Effector memory CD4-positive, alpha-beta T cell (primary cell): Measurements from ENCODE around the gene PSD.
A peak's percentile ranks its signal among the peaks of the same experiment; 100 is the strongest.

ENCODE experiments used
- DNase-seq, 3 donors: peaks; one replicate each; pipeline ENCODE4 v3.0.0-alpha.2; 2020
- H3K27ac ChIP-seq: 2 replicates; pipeline ENCODE4 v1.7.0; 2013; ENCODE audit warnings: mild to moderate bottlenecking, low read length, moderate library complexity; ENCODE audit not compliant: insufficient read depth, poor library complexity, severe bottlenecking
- H3K27me3 ChIP-seq: replicated peaks from 2 replicates; pipeline ENCODE4 v1.7.0; 2013; ENCODE audit warnings: mild to moderate bottlenecking, low read length; ENCODE audit not compliant: insufficient read depth, control insufficient read depth, poor library complexity, severe bottlenecking
- H3K36me3 ChIP-seq: 2 replicates; pipeline ENCODE4 v1.7.0; 2013; ENCODE audit warnings: mild to moderate bottlenecking, low read length, moderate library complexity; ENCODE audit not compliant: control insufficient read depth, insufficient read depth
- H3K4me1 ChIP-seq: 2 replicates; pipeline ENCODE4 v1.7.0; 2013; ENCODE audit warnings: low read length, mild to moderate bottlenecking; ENCODE audit not compliant: control insufficient read depth, insufficient read depth, poor library complexity, severe bottlenecking
- H3K4me3 ChIP-seq: 2 replicates; pipeline ENCODE4 v1.7.0; 2013; ENCODE audit warnings: low read length, low read depth, mild to moderate bottlenecking; ENCODE audit not compliant: insufficient read depth, poor library complexity, severe bottlenecking
- H3K9me3 ChIP-seq: 2 replicates; pipeline ENCODE4 v1.7.0; 2013; ENCODE audit warnings: mild to moderate bottlenecking, low read length, moderate library complexity; ENCODE audit not compliant: control insufficient read depth

Gene PSD

DNA sequence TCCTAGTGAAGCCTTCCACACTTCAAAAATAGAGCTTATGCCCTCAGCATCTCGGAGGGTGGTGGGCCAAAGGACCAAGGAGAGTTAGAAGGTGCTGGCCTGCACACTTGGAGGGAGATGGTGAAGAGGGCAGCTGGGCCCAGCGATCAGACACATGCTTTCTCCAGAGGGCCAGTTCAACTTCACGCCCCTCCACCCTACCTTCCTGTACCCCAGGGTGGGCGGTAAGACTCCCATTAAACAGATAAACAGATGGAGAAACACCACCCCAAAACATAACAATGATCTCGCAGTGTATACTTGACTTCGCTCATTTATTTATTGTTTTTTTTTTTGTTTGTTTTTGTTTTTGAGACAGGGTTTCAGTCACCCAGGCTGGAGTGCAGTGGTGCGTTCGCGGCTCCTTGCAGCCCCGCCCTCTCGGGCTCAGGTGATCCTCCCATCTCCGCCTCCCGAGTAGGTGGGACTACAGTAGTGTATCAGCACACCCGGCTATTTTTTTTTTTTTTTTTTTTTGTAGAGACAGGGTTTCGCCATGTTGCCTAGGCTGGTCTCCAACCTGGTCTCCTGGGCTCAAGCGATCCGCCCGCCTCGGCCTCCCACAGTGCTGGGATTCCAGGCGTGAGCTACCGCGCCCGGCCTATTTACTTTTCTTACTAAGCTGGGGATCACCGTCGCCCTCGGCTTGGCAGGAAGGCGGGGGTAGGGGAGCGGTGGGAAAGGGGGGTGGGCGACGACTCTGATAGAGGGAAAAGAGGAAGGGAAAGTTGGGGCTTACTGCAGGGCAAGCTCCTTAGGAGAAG, 30.9 kb upstream of the PSD start:
- peaks cover 17% of the 10 kb centered on the region for H3K4me1 ChIP-seq
- H3K4me3 ChIP-seq = peak overlapping the region; percentile 84
- peak overlapping the region; percentile 85 for H3K27ac ChIP-seq
- DNase-seq = peak; percentile 74 to 82 (median 78)
- peaks cover 8% of the 10 kb centered on the region for H3K36me3 ChIP-seq
- no peaks in the 10 kb centered on the region for H3K27me3 ChIP-seq
- H3K9me3 ChIP-seq = no peaks in the 10 kb centered on the region

DNA sequence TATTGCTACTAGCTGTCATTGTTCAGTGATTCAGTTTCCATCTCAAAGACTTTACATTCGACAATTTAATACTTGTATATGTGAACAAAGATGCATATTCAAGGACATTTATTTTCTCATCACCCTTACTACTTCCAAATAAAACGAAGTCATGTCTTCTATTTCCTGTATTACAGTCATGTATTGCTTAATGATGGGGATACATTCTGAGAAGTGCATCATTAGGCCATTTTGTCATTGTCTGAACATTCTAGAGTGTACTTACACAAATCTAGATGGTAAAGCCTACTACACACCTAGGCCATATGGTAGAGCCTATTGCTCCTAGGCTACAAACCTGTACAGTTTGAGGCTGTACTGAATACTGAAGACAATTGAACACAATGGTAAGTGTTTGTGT, 26.3 kb upstream of the PSD start:
- H3K4me1 ChIP-seq = peaks cover 5% of the 10 kb centered on the region
- H3K4me3 ChIP-seq = no peak overlapping the region

DNA sequence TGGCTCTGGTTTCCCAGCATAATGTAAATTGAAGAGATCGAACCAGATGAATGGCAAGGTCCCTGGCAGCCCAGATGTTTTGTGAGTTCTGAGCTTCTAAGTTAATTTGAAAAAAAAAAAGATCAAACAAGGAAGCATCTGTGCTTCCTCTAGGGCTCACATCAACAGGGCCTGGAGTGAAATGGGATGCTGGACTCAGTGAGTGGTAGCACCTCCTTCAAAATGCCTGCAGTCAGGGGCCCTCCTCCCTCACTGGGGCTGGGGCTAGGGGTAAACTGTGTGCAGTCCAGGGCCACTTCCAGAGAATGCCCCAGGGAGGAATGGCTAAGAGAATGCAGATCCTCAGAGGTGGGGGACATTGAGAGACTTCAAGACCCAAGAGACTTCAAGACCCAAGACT, 19.8 kb upstream of the PSD start:
- Histone ChIP-seq H3K4me3 (no peak overlapping the region), H3K27me3 (no peaks in the 10 kb centered on the region), H3K9me3 (no peaks in the 10 kb centered on the region), H3K27ac (no peak overlapping the region), H3K36me3 (no peaks in the 10 kb centered on the region), H3K4me1 (peaks cover 33% of the 10 kb centered on the region)
- no peak for DNase-seq

More for the DNA sequence above, 26.3 kb upstream of the PSD start:
- Histone ChIP-seq H3K36me3 (no peaks in the 10 kb centered on the region), H3K27me3 (no peaks in the 10 kb centered on the region), H3K9me3 (no peaks in the 10 kb centered on the region), H3K27ac (no peak overlapping the region)
- no peak for DNase-seq

DNA sequence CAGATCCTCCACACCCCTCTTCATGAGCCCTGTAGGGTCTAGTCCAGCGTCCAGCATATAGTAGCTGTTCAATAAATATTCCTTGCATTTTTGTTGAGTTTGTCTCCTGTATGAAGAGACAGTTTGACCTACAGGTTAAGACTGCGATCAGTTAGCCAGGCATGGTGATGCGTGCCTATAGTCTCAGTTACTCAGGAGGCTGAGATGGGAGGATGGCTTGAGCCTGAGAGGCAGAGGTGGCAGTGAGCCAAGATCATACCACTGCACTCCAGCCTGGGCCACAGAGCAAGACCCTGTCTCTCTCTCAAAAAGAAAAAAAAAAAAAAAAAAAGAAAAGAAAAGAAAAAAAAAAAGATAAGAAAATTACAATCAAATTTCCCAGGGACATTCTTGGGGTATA, 18.9 kb upstream of the PSD start:
- Histone ChIP-seq H3K4me3 (no peak overlapping the region), H3K36me3 (no peaks in the 10 kb centered on the region), H3K4me1 (peaks cover 37% of the 10 kb centered on the region), H3K27ac (no peak overlapping the region), H3K9me3 (no peaks in the 10 kb centered on the region), H3K27me3 (no peaks in the 10 kb centered on the region)
- no peak for DNase-seq

DNA sequence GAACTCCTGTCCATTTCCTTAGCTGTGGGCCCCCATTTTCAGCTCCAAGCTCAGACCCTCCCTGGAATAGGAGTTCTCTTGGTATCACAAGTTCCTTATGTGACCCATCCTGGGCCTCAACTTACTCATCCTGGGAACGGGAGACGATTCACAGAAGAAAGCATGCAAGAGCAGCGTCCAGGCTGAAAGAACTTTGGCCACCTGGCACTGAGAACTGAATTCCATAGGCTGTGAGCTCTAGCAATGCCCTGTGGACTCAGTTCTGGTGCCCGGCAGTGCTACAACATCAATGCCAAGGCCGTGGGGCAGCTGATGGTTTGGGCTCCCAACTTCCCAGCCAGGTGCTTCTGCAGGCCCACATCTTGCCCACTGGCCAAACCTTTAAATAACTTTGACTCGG, 17.7 kb upstream of the PSD start:
- Histone ChIP-seq H3K27ac (peak overlapping the region; percentile 67), H3K27me3 (no peaks in the 10 kb centered on the region), H3K4me1 (peaks cover 46% of the 10 kb centered on the region), H3K9me3 (no peaks in the 10 kb centered on the region), H3K36me3 (no peaks in the 10 kb centered on the region), H3K4me3 (peak overlapping the region; percentile 56)
- no peak for DNase-seq

DNA sequence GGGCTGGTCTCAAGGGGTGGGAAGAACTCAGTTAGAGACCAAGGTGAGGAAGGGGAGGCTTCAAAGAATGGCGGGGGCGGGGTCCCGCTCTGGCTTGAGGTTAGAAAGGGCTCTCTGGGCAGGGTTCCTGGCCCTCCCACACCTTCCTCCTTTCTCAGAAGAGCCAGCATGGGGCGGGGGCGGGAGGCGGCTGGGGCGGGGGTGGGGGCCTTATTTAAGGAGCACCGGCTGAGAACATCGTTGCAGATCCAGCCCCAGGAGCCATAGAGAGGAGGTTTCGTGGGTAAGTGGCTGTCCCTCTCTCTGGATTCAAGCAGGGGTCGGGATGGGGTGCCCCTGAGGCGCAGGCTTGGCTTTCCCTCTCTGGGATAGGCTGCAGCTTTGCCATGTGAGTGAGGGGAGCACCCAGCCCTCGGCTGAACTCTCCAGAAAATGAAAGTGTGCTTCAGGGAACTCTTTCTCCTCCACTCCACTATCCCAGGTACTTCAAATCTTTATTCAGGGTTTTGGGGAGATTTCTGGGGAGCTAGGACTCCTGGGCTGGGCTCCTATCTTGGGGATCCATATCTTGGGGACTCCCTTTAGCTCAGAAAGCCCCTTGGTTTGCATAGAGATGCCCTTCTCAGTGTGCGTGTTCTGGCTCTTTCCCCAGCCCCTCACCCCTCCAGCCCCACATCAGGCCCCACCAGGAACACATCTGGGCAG, 17.1 kb upstream of the PSD start:
- H3K27me3 ChIP-seq = no peaks in the 10 kb centered on the region
- H3K36me3 ChIP-seq = no peaks in the 10 kb centered on the region
- no peak for DNase-seq
- H3K4me1 ChIP-seq = peaks cover 46% of the 10 kb centered on the region
- peak overlapping the region; percentile 56 for H3K4me3 ChIP-seq
- H3K9me3 ChIP-seq = no peaks in the 10 kb centered on the region
- H3K27ac ChIP-seq = peak overlapping the region; percentile 67

DNA sequence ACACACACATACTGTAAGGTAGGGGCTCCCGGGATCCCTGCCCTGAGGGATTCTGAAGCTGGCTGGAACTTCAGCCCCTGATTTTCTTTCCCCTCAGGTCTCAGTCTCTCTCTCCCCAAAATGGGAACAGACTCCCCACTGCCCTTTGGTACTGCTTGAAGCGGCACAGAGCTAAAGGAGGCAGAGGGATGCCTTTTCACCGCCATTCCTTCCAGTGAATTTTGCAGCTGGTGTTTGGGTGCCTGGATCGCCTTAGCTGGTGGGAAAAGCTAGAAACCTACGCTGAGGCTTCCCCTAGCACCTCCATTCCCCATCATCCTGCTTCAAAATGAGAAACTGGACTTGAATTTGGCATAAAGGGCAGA, 16.5 kb upstream of the PSD start:
- Histone ChIP-seq H3K27me3 (no peaks in the 10 kb centered on the region), H3K36me3 (no peaks in the 10 kb centered on the region), H3K4me1 (peaks cover 46% of the 10 kb centered on the region), H3K27ac (peak overlapping the region; percentile 67), H3K9me3 (no peaks in the 10 kb centered on the region), H3K4me3 (peak overlapping the region; percentile 56)
- no peak for DNase-seq

DNA sequence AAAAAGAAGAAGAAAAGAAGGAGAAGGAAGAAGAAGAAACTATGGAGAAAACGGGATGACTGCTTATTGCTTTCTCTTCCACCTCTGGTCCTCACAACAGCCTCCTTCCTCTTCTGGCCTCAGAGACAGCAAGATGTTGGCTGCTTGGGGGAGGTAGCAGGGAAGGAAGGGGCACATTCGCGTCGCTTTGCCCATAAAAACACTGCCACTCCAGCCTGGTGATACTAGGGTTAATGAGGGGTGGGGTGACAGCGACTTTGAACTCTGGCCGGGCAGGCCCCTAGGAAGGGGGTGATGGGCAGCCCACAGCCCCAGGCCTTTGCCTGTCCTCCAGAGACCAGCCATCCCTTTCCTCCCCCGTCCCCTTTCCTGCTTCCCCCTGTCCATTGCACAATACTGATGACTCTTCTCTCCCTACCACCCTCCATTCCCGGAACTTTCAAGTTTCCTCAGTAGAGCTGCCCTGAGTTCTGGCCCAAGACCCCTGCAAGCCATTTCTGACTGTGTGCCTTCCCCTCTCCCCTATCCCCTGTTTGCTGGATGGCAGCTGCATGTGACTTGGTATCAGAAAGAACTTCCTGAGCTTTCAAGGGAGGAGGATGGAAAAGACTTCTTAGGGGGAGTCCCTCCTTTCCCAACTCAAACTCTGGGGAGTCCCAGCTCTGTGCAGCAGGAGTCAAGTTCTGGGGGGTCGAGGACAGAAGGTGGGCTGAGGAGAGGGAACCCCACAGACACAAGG, 16.0 kb upstream of the PSD start:
- peaks cover 46% of the 10 kb centered on the region for H3K4me1 ChIP-seq
- no peaks in the 10 kb centered on the region for H3K36me3 ChIP-seq
- H3K27me3 ChIP-seq = no peaks in the 10 kb centered on the region
- peak overlapping the region; percentile 67 for H3K27ac ChIP-seq
- H3K9me3 ChIP-seq = no peaks in the 10 kb centered on the region
- peak overlapping the region; percentile 56 for H3K4me3 ChIP-seq
- no peak for DNase-seq

DNA sequence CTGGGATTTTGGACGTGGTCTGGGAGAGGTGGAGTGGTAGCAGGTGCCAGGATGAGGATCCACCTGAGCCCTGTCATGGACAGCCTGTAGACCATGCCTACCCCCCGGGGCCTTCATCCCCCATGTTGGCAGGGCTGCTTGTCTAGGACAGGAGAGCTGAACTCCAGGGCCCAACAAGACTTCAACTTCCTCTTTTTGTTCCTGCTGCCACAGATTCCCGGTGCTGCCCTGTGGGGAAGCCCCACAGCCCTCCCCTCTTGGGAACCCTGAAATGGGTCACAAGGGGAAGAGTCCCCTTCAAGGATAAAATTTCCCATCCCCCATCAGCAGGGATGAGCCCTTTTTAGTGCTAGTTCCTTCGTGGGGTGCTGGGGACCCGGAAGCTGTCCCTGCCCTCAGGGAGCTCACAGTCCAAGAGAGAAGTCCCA, 15.0 kb upstream of the PSD start:
- Histone ChIP-seq H3K9me3 (no peaks in the 10 kb centered on the region), H3K4me3 (no peak overlapping the region), H3K27me3 (no peaks in the 10 kb centered on the region), H3K4me1 (peaks cover 46% of the 10 kb centered on the region), H3K27ac (peak overlapping the region; percentile 75), H3K36me3 (no peaks in the 10 kb centered on the region)
- no peak for DNase-seq
